ENCODE data around the gene MT3. TPM values are rescaled to one million over a fixed set of nuclear protein-coding genes. Genes with fewer than 3 reads are reported as not detected.

Gene MT3
- total RNA-seq, 4 donors from 2014 or later, result not detected

DNA sequence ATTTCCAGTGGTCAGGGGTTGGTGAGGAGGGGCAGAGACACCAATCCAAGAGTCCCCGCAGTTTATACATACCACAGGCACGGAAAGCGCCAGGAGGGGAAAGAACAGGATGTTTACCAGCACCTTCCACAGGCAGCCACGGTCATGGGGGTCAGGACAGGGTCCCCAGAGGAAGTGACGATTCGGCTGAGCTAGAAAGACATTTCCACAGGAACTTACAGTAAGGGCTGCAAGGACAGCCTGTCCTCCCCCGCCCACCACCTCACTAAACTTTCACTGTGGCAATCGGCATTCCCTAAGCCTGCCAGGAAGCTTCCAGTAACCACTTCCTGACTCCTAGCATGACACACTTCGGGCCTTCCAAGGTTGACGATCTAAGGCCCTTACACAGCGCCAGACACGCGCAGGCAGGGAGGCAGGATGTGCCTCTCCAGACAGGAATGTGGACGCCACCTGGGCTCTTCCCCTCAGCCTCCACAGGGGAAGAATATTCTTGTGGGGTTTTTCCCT, 17.8 kb downstream of the MT3 start:
- peak overlapping the region; percentile 73 for H3K4me3 ChIP-seq
- H3K27ac ChIP-seq, result peak overlapping the region; percentile 96
- H3K9me3 ChIP-seq, result no peaks in the 10 kb centered on the region
- H3K4me1 ChIP-seq, result peaks cover 67% of the 10 kb centered on the region
- DNase-seq (ENCODE audit: low spot score in 2 of 2), result peak; percentile 95 to 96
- no peaks in the 10 kb centered on the region for H3K27me3 ChIP-seq
- H3K36me3 ChIP-seq, result no peaks in the 10 kb centered on the region
- TF ChIP-seq, protein P1, sequence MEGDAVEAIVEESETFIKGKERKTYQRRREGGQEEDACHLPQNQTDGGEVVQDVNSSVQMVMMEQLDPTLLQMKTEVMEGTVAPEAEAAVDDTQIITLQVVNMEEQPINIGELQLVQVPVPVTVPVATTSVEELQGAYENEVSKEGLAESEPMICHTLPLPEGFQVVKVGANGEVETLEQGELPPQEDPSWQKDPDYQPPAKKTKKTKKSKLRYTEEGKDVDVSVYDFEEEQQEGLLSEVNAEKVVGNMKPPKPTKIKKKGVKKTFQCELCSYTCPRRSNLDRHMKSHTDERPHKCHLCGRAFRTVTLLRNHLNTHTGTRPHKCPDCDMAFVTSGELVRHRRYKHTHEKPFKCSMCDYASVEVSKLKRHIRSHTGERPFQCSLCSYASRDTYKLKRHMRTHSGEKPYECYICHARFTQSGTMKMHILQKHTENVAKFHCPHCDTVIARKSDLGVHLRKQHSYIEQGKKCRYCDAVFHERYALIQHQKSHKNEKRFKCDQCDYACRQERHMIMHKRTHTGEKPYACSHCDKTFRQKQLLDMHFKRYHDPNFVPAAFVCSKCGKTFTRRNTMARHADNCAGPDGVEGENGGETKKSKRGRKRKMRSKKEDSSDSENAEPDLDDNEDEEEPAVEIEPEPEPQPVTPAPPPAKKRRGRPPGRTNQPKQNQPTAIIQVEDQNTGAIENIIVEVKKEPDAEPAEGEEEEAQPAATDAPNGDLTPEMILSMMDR (IDR thresholded peaks at IDR 0.05), result no peak
- TF ChIP-seq EP300 (IDR thresholded peaks at IDR 0.05) (peak; percentile 88), POLR2A (IDR thresholded peaks at IDR 0.05) (peak in 1 of 2 donors; percentile 33), POLR2AphosphoS5 (IDR thresholded peaks at IDR 0.05) (peak; percentile 92 to 99 (median 94))
- 41% methylated on average over 11 of the region's 14 CpGs for WGBS

DNA sequence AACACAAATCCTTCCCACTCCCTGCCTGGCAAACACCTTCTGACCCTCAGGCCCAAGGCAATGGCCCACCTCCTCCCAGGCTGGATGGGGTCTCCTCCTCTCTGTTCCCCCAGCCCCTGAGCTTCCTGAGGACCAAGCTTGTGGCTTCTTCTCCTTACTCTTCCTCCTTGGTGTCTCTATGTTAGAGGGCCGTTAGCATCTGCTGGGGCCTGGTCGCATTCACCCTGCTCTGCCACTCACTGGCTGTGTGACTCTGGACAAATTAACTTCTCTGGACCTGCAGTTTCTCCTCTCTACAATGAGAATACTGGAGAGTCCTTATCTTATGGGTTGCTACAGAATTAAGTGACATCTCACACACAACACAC, 18.3 kb downstream of the MT3 start:
- Histone ChIP-seq H3K27ac (peak overlapping the region; percentile 96), H3K36me3 (no peaks in the 10 kb centered on the region), H3K27me3 (no peaks in the 10 kb centered on the region), H3K4me1 (peaks cover 67% of the 10 kb centered on the region), H3K9me3 (no peaks in the 10 kb centered on the region), H3K4me3 (peak overlapping the region; percentile 73)
- WGBS, result 41% methylated on average over 2 of the region's 2 CpGs
- no peak for DNase-seq (ENCODE audit: low spot score in 2 of 2)
- TF ChIP-seq POLR2A (IDR thresholded peaks at IDR 0.05), result peak in 1 of 2 donors; percentile 4
- no peak for TF ChIP-seq EP300 (IDR thresholded peaks at IDR 0.05)

DNA sequence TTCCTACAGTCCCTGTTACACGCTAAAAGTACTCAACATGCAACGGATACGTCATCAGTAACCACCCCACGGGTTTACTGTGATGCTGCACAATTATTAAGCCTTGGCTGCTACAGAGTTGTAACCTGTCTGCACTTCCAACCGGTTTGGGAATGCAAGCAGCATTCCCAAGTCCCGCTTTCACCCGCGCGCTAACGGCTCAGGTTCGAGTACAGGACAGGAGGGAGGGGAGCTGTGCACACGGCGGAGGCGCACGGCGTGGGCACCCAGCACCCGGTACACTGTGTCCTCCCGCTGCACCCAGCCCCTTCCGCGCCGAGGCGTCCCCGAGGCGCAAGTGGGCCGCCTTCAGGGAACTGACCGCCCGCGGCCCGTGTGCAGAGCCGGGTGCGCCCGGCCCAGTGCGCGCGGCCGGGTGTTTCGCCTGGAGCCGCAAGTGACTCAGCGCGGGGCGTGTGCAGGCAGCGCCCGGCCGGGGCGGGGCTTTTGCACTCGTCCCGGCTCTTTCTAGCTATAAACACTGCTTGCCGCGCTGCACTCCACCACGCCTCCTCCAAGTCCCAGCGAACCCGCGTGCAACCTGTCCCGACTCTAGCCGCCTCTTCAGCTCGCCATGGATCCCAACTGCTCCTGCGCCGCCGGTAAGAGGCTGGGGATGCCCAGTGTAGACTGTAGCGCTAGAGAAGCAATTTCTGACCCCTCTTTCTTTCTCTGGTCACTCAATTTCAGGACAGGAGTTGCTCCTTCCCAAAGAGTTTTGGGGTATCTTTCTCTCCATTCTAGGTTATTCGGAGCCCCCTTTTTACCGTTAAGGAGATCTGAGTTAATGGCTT, 18.9 kb downstream of the MT3 start, which contains the start of gene MT2A:
Gene MT2A (plus strand): TSS at position 542 of the 833 bp plus-strand sequence. CDS start 72 bp downstream, at position 614.
- no peaks in the 10 kb centered on the region for H3K9me3 ChIP-seq
- peaks cover 67% of the 10 kb centered on the region for H3K4me1 ChIP-seq
- TF ChIP-seq EP300 (IDR thresholded peaks at IDR 0.05) (peak; percentile 31), POLR2A (IDR thresholded peaks at IDR 0.05) (peak; percentile 94 to 97), POLR2AphosphoS5 (IDR thresholded peaks at IDR 0.05) (peak; percentile 84 to 96 (median 91))
- TF ChIP-seq, protein P1 (IDR thresholded peaks at IDR 0.05), result no peak
- DNase-seq (ENCODE audit: low spot score in 2 of 2), result peak; percentile 96 to 97
- WGBS, result 9% methylated on average over 29 of the region's 62 CpGs
- H3K27me3 ChIP-seq, result no peaks in the 10 kb centered on the region
- H3K36me3 ChIP-seq, result no peaks in the 10 kb centered on the region
- H3K4me3 ChIP-seq, result peak within 1 kb of the TSS; percentile 73
- peak within 1 kb of the TSS; percentile 96 for H3K27ac ChIP-seq

DNA sequence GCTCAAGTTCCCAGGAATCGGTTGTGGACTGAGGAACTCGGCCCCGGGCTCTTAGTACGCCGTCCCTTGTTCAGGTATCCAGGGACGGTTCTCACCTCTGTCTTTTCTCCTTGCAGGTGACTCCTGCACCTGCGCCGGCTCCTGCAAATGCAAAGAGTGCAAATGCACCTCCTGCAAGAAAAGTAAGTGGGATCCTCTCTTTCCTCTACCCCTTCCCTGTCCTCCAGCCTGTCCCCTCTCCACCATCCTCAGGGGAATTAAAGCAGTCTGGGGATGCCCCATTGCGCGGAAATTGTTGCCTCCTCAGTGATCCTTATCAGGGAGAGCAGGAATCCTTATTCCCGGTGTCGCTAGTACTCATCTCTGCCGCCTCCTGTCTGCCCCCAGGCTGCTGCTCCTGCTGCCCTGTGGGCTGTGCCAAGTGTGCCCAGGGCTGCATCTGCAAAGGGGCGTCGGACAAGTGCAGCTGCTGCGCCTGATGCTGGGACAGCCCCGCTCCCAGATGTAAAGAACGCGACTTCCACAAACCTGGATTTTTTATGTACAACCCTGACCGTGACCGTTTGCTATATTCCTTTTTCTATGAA, 19.6 kb downstream of the MT3 start:
- TF ChIP-seq POLR2A (IDR thresholded peaks at IDR 0.05), result no peak
- TF ChIP-seq EP300 (IDR thresholded peaks at IDR 0.05), result no peak
- TF ChIP-seq, protein P1 (IDR thresholded peaks at IDR 0.05), result no peak
- no peak for TF ChIP-seq POLR2AphosphoS5 (IDR thresholded peaks at IDR 0.05)
- Histone ChIP-seq H3K36me3 (no peaks in the 10 kb centered on the region), H3K4me3 (peak overlapping the region; percentile 73), H3K27me3 (no peaks in the 10 kb centered on the region), H3K9me3 (no peaks in the 10 kb centered on the region), H3K27ac (peak overlapping the region; percentile 96), H3K4me1 (peaks cover 67% of the 10 kb centered on the region)
- WGBS, result under 1% methylated on average over 21 of the region's 21 CpGs
- no peak for DNase-seq (ENCODE audit: low spot score in 2 of 2)

DNA sequence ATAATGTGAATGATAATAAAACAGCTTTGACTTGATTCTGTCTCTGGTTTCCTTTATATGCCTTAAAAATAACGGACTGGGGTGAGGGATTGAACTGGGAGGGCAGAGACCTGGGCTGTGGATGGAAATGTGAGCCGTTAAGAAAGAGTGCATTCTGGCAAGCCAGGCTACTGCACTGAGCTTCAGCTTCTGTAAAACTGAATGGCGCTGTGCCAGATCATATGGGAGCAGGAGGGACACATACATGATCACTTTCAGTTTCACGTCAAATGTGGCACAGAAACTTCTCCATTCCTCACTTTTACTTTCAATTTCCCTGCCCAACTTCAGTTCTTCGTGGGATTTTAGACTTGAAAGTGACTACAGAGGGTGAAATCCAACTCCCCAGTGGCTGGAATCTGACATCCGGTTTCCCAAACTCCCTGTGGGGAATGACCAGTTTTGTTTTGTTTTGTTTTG, 20.2 kb downstream of the MT3 start:
- Histone ChIP-seq H3K36me3 (no peaks in the 10 kb centered on the region), H3K27me3 (no peaks in the 10 kb centered on the region), H3K9me3 (no peaks in the 10 kb centered on the region), H3K4me3 (peak overlapping the region; percentile 73), H3K4me1 (peaks cover 67% of the 10 kb centered on the region), H3K27ac (peak overlapping the region; percentile 96)
- peak in 1 of 2 donors; percentile 88 for DNase-seq (ENCODE audit: low spot score in 2 of 2)
- WGBS, result 0% methylated on average over 6 of the region's 6 CpGs
- TF ChIP-seq EP300 (IDR thresholded peaks at IDR 0.05), result no peak
- peak in 1 of 2 donors; percentile 26 for TF ChIP-seq POLR2A (IDR thresholded peaks at IDR 0.05)
- TF ChIP-seq POLR2AphosphoS5 (IDR thresholded peaks at IDR 0.05), result peak; percentile 35 to 86 (median 71)
- TF ChIP-seq, protein P1 (IDR thresholded peaks at IDR 0.05), result no peak

All from suprapubic skin (tissue), 4 donors.